ENCODE results near the gene CD96.

The CD96 gene

DNA sequence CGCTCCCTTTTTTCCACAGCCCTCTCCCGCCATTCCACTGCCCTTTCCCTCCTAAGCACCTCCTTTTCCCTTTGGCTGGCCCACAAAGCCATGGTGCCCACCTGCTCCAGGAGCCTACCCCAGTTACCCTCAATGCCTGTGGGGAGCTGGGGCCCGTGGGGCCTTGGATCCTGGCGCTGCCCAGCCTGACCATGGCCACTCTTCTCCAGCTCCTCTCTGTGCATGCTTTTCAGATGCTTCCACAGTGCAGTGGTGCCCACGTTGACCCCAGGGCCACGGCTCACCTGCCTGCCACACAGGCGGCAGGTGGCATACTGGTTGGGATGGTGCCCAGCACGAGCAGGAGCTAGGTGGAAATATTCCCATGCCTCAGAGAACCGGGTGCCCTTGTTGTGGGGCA is 51.7 kb downstream of the CD96 start:
- DNase-seq (ENCODE audit: low read depth in 2 of 2), result no peak

GRCh38 chr3:111594205-111594604 is 52.2 kb downstream of the CD96 start:
- DNase-seq (ENCODE audit: low read depth in 2 of 2), result no peak

DNA sequence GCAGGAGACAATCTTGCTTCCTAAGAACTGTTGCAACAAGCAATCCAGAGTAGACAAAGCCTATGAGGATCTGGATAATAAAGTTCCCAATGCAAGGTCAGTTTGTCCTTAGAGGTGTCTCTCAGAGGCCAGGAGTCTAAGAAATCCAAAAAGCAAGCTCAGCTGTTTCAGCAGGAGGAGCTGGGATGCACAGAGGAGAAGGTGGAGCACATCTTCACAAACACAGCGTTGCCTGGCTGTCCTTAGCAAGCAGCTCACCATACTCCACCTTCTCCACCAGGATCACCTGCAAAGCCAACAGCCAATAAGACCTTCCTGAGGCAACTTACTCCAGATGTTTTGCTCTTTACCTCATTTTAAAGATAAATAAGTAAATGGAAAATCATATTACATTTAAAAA is 52.8 kb downstream of the CD96 start:
- DNase-seq (ENCODE audit: low read depth in 2 of 2), result no peak

- DNase-seq (ENCODE audit: low read depth in 2 of 2), result no peak
Measured at GRCh38 chr3:111595232-111595631, 53.2 kb downstream of the CD96 start, which contains the start of gene ZBED2. ZBED2 (minus strand) TSS chr3:111595346; CDS start chr3:111594201, 1,145 bp downstream.

- no peak for DNase-seq (ENCODE audit: low read depth in 2 of 2)
Measured at GRCh38 chr3:111596328-111596727, 54.3 kb downstream of the CD96 start.

DNA sequence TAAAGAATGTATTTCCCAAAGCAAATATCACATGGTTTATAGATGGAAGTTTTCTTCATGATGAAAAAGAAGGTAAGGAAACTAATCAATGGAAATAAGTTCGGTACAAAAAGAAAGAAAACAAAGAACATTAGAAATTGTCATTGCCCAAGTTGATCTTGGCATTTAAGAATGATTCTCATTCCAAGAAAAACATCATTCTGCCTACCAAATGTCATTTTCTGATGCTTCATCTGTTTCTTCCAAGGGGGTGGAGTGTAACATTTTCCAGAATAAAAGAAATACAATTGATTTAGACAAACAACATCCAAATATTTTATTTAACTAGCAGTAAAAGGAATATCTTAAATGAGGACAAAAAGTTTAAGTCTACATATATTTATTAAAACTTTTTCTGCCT is 56.1 kb downstream of the CD96 start:
- DNase-seq (ENCODE audit: low read depth in 2 of 2), result no peak

GRCh38 chr3:111598552-111598951 is 56.6 kb downstream of the CD96 start:
- no peak for DNase-seq (ENCODE audit: low read depth in 2 of 2)

GRCh38 chr3:111601810-111602209 is 59.8 kb downstream of the CD96 start:
- no peak for DNase-seq (ENCODE audit: low read depth in 2 of 2)

GRCh38 chr3:111603679-111604078 is 61.7 kb downstream of the CD96 start:
- DNase-seq (ENCODE audit: low read depth in 2 of 2), result no peak

DNA sequence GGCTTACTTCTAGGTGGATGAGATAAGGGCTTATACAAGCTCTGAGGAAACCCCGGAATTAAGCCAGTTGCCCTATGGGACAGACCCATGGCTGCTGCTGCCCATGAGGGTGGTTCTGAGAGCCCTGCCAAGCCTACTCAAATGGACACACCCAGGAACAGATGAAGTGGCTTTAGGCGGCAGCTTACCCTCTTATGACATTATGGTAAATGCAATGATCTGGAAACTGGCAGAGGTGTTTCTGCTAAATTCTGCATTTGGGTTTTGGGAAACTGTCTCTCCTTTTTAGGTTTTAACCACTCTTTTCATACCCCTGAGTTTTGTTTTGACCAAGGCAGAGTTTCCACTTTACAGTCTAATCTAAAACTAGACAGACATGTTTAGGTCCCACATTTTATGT is 62.1 kb downstream of the CD96 start:
- no peak for DNase-seq (ENCODE audit: low read depth in 2 of 2)

- no peak for DNase-seq (ENCODE audit: low read depth in 2 of 2)
Measured at GRCh38 chr3:111605018-111605417, 63.0 kb downstream of the CD96 start.

GRCh38 chr3:111605493-111605892 is 63.5 kb downstream of the CD96 start:
- no peak for DNase-seq (ENCODE audit: low read depth in 2 of 2)

DNA sequence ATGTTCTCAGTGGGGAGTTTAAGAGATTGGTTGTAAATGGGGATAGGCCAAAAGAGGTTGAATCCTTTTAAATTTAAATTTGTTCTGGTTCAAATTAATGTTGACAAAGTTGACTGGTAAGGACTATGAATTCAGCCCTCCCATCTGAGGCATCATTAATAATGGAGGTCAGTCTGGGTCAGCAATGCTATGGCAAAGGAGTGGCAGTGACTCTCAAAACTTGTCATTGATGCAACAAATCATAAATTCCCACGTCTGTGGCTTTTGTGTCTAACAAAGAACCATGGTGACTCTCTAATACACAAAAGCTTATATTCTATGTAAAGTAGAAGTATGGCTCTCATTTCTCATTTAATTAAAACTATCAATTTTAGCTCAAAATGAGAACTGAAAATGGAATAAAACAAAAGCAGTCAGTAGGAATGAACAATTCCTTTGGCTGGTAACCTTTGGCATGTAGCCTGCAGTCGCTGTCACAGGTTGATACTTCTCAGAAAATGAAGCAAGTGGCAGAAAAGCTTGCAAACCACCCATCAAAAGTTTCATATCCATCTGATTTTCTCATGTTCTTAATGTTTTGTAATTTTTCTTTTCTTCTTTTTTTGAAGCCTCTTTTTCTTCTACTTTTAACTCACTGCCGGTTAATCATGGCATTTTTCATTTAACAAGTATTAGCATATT is 65.4 kb downstream of the CD96 start:
- no peak for DNase-seq (ENCODE audit: low read depth in 2 of 2)

DNA sequence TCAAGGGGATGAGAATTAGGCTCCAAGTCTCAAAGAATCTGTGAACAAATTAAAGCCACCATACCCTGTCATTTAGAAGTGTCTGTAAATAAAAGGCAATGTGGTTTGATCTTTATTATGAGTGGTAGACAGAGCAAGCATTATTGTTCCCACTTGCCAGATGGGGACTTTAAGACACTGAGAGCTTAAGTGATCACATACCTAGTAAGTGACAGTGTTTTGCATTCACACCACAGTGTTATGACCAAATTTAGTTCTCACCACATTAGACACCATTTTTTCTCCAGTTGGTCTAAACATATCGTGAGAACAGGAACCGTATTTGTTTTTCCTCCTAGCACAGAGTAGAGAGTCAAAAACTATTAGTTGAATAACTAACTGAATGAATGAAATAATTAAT is 66.4 kb downstream of the CD96 start:
- no peak for DNase-seq (ENCODE audit: low read depth in 2 of 2)

- no peak for DNase-seq (ENCODE audit: low read depth in 2 of 2)
Measured at GRCh38 chr3:111609700-111610099, 67.7 kb downstream of the CD96 start.

DNA sequence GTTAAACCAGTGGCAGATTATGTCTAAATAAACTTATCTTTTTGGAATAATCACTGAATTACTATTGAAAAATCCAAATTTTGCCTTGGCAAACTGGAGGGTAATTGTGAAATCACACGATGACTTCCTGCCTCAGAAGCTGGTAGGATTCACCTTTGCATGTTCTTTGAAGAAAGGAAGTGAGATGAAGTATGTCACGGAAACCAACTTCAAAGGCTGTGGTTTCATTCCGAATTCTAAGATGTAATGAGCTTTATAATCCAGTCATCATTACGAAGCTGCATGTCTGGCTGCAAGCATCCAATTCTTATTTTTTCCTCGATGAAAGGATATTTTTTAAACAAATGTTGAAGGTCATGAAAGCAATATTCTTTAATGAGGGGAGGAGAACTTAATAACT is 68.2 kb downstream of the CD96 start:
- DNase-seq (ENCODE audit: low read depth in 2 of 2), result no peak

GRCh38 chr3:111610612-111611054 is 68.6 kb downstream of the CD96 start:
- no peak for DNase-seq (ENCODE audit: low read depth in 2 of 2)

DNA sequence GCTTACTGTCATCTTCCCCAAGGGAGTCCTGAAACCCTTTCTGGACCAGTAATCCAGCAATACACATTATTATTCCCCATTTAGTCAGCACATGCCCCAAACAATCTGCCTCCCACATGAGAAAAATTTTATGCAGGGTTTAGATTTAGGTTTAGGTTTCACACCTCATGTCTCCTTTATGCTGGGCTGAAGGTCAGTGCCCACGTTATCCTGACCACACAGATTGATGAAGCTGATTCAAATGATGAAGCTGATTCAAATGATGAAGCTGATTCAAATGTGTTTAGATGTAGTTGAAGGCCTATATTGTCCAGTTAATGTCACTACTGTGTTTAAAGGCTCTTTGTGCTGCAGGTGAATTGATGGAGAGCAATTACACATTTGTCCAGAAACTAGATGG is 71.3 kb downstream of the CD96 start:
- DNase-seq (ENCODE audit: low read depth in 2 of 2), result no peak

DNA sequence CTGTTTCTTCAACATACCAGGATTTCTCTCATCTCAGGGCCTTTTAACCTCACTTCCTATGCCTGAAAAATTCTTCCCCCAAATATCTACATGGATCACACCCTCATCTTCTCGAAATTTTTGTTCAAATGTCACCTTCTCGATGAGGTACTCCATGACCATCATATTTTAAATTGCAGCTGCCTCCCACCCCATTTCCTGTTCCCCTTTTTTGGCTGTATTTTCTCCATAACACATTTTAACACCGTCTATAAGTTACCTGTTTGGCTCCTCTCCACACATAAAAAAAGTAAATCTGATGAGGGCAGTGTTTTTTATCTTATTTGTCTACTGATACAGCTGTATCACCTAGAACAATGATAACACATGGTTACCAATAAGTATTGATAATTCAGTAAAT is 73.9 kb downstream of the CD96 start:
- DNase-seq (ENCODE audit: low read depth in 2 of 2), result no peak

DNA sequence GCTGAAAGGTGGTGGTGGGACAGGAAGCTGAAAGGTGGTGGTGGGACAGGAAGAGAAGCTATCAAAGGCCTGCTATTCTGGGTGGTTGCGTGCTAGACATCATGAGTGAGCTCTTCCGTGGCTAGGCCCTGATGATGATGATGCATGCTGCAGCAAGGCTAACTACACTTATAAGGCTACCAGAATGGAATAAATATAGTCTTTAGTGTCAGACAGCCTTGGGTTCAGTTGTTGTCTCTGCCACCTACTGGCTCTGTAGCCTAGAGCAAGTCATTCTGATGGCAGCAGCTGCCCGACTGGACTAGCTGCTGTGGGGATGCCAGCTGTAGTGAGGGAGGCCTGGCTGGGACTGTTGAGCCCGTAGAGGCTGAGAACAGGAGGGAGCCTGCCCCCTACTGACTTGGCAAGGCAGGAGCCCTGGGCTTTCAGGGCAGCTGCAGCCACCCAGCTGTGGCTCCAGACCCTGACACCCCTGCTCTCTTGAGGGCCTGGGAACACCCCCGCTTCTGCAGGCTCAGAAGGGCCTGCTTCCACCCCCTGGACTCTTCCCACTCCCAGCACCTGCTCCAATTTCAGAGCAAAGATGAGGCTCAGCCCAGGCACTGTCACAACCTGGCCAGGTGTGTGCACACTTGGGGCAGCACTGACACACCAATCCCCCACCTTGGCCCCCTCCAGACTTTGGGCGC is 74.6 kb downstream of the CD96 start:
- DNase-seq (ENCODE audit: low read depth in 2 of 2), result peak; percentile 23 to 30

DNA sequence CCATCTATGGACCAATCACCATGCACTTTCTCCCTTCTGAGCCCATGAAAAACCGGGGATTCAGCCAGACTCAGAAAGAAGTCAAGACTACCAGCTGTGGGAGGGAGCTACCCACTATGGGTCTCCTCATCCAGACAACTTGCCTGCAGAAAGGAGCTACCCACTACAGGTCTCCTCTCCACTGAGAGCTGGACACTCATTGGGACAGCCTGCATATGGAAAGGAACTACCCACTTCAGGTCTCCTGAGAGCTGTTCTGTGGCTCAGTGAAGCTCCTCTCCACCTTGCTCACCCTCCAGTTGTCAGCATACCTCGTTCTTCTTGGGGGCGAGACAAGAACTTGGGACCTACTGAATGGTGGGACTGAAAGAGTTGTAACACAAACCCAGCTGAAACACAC is 75.4 kb downstream of the CD96 start:
- no peak for DNase-seq (ENCODE audit: low read depth in 2 of 2)

GRCh38 chr3:111617912-111618601 is 76.1 kb downstream of the CD96 start:
- DNase-seq (ENCODE audit: low read depth in 2 of 2), result no peak

DNA sequence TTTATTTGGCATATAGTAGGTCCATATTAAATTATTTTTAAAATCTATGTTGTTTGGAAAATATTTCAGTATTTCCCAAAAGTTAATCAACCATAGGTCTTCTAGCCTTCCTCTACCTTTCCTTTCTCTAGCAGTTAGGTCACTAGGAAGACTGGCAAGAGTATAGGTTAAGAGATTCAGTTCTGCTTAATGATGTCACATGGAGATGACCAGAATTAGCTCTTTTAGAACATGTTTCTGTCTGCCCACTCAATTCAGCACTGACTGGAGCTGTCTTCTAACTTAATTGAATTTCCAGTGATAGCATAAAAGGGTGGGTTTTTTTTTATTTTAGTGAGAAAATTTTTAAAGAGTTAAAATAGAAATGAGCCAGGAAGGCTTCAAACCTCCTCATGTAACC is 76.9 kb downstream of the CD96 start:
- no peak for DNase-seq (ENCODE audit: low read depth in 2 of 2)

Measured in stimulated activated CD8-positive, alpha-beta memory T cell treated with anti-CD3 and anti-CD28 coated beads, Interleukin-2, amount 100 ng/mL, for 1 hour (primary cell).